OCI-LY1 (cell line): ENCODE results near the gene HOTAIR.

Experiments used
- H2AFZ ChIP-seq: fragments of 200-600 bp; sonication (generic), shearing (Covaris generic); 2 replicates; pipeline ENCODE4 v1.6.0; 2014; ENCODE audit warnings: antibody characterized with exemption, mild to moderate bottlenecking, low read length
- H3F3A ChIP-seq: fragments of 200-600 bp; sonication (generic), shearing (Covaris generic); 2 replicates; pipeline ENCODE4 v1.6.0; 2014; ENCODE audit warnings: mild to moderate bottlenecking, antibody characterized with exemption, low read length, moderate library complexity; ENCODE audit not compliant: insufficient read depth
- H3K27ac ChIP-seq: fragments of 200-600 bp; sonication (generic); 2 replicates; pipeline ENCODE4 v1.5.1; 2014; ENCODE audit warnings: low read length, mixed run types, mild to moderate bottlenecking, low read depth; ENCODE audit not compliant: poor library complexity, severe bottlenecking
- H3K27me3 ChIP-seq: fragments of 200-600 bp; sonication (generic); 2 replicates; pipeline ENCODE4 v1.6.0; 2014; ENCODE audit warnings: antibody characterized with exemption, mild to moderate bottlenecking, low read length, moderate library complexity; ENCODE audit not compliant: insufficient read depth
- H3K36me3 ChIP-seq: fragments of 200-600 bp; sonication (generic); 2 replicates; pipeline ENCODE4 v1.6.1; 2014; ENCODE audit warnings: mild to moderate bottlenecking, antibody characterized with exemption, low read length, moderate library complexity, mixed read lengths; ENCODE audit not compliant: insufficient read depth
- H3K4me1 ChIP-seq: fragments of 200-600 bp; sonication (generic); 2 replicates; pipeline ENCODE4 v1.5.1; 2014; ENCODE audit warnings: mild to moderate bottlenecking, low read length, moderate library complexity; ENCODE audit not compliant: insufficient read depth, severe bottlenecking
- H3K4me2 ChIP-seq: fragments of 200-600 bp; sonication (generic), shearing (Covaris generic); 2 replicates; pipeline ENCODE4 v1.6.1; 2014; ENCODE audit warnings: low read length
- H3K4me3 ChIP-seq: fragments of 200-600 bp; sonication (generic); 2 replicates; pipeline ENCODE4 v1.5.1; 2014; ENCODE audit warnings: low read length, low read depth, mild to moderate bottlenecking, mixed read lengths; ENCODE audit not compliant: poor library complexity, severe bottlenecking
- H3K79me2 ChIP-seq: fragments of 200-600 bp; shearing (Covaris generic); 2 replicates; pipeline ENCODE4 v1.6.1; 2016; ENCODE audit warnings: mixed run types, low read length, mixed read lengths; ENCODE audit not compliant: insufficient read depth
- H3K9ac ChIP-seq: fragments of 200-600 bp; sonication (generic), shearing (Covaris generic); 2 replicates; pipeline ENCODE4 v1.6.1; 2014; ENCODE audit warnings: mild to moderate bottlenecking, low read length, mixed read lengths
- H3K9me2 ChIP-seq: fragments of 200-600 bp; sonication (generic), shearing (Covaris generic); 2 replicates; pipeline ENCODE4 v1.6.1; 2014; ENCODE audit warnings: low read depth, mild to moderate bottlenecking, low read length, mixed read lengths
- H3K9me3 ChIP-seq: fragments of 200-600 bp; shearing (Covaris generic); 2 replicates; pipeline ENCODE4 v1.6.1; 2014; ENCODE audit warnings: low read length, mixed read lengths
- H4K20me1 ChIP-seq: fragments of 200-600 bp; sonication (generic), shearing (Covaris generic); 2 replicates; pipeline ENCODE4 v1.6.0; 2016; ENCODE audit warnings: mild to moderate bottlenecking, low read length; ENCODE audit not compliant: insufficient read depth
- CTCF ChIP-seq: fragments of 200-600 bp; sonication (generic), shearing (Covaris generic); IDR thresholded peaks from 2 replicates; pipeline ENCODE4 v1.5.1; 2017; ENCODE audit warnings: mild to moderate bottlenecking, antibody characterized with exemption, low read length, moderate library complexity, mixed read lengths
- EZH2 ChIP-seq: fragments of 200-600 bp; sonication (generic), shearing (Covaris generic); IDR thresholded peaks from 2 replicates; pipeline ENCODE4 v1.8.0; 2017; ENCODE audit warnings: borderline replicate concordance, mixed run types, mild to moderate bottlenecking, antibody characterized with exemption, low read length, moderate library complexity, mixed read lengths

The HOTAIR gene

GRCh38 chr12:53931844-53932581 lies 42.7 kb downstream of the HOTAIR start:
- Histone ChIP-seq H3K4me1 (no peaks in the 10 kb centered on the region), H3K27me3 (no peaks in the 10 kb centered on the region), H3K79me2 (no peaks in the 10 kb centered on the region), H2AFZ (no peak overlapping the region), H3K27ac (no peak overlapping the region), H3K9me3 (no peaks in the 10 kb centered on the region), H3K9ac (no peak overlapping the region), H3F3A (no peaks in the 10 kb centered on the region), H4K20me1 (no peaks in the 10 kb centered on the region), H3K4me3 (no peak overlapping the region), H3K36me3 (no peaks in the 10 kb centered on the region), H3K4me2 (no peak overlapping the region), H3K9me2 (no peaks in the 10 kb centered on the region)
- TF ChIP-seq EZH2: no peak
- no peak for TF ChIP-seq CTCF

GRCh38 chr12:53930591-53931255 lies 44.0 kb downstream of the HOTAIR start:
- TF ChIP-seq CTCF (no peak), EZH2 (no peak)
- Histone ChIP-seq H3F3A (no peaks in the 10 kb centered on the region), H3K4me2 (no peak overlapping the region), H3K27me3 (0 out of 2 replicates have a peak, but pooled peaks cover 4% of the 10 kb centered on the region), H4K20me1 (no peaks in the 10 kb centered on the region), H3K4me1 (no peaks in the 10 kb centered on the region), H3K9ac (no peak overlapping the region), H3K4me3 (no peak overlapping the region), H3K79me2 (no peaks in the 10 kb centered on the region), H3K9me2 (no peaks in the 10 kb centered on the region), H3K36me3 (no peaks in the 10 kb centered on the region), H3K9me3 (no peaks in the 10 kb centered on the region), H3K27ac (no peak overlapping the region), H2AFZ (no peak overlapping the region)

- no peaks in the 10 kb centered on the region for H3K36me3 ChIP-seq
- H3K9ac ChIP-seq: no peak overlapping the region
- H2AFZ ChIP-seq: no peak overlapping the region
- no peaks in the 10 kb centered on the region for H4K20me1 ChIP-seq
- TF ChIP-seq CTCF (no peak), EZH2 (no peak)
- no peaks in the 10 kb centered on the region for H3F3A ChIP-seq
- H3K4me1 ChIP-seq: no peaks in the 10 kb centered on the region
- H3K27ac ChIP-seq: no peak overlapping the region
- H3K79me2 ChIP-seq: no peaks in the 10 kb centered on the region
- no peaks in the 10 kb centered on the region for H3K9me3 ChIP-seq
- H3K9me2 ChIP-seq: no peaks in the 10 kb centered on the region
- H3K4me2 ChIP-seq: no peak overlapping the region
- 0 out of 2 replicates have a peak, but pooled peaks cover 4% of the 10 kb centered on the region for H3K27me3 ChIP-seq
- no peak overlapping the region for H3K4me3 ChIP-seq
These were observed 45.2 kb downstream of the HOTAIR start for GRCh38 chr12:53929527-53929926.
